Activated naive CD4-positive, alpha-beta T cell treated with anti-CD3 and anti-CD28 coated beads, Interleukin-2, amount 10 ng/mL, durations not matched to agents 7 days and 5 days (primary cell): ENCODE results near the gene MTERF4.

Source experiments
- CTCF ChIA-PET: fragments of 350-600 bp; sonication (Branson Sonifier 250); formaldehyde crosslinking; loops from one replicate; lab custom pipeline; 2021; ENCODE audit warnings: antibody characterized with exemption; lab: Charles Lee
- DNase-seq: peaks from one replicate; pipeline ENCODE4 v3.0.0-alpha.2; 2020
- H3K27ac Mint-ChIP-seq: one replicate; pipeline ENCODE4 v1.8.0; 2021; ENCODE audit warnings: mild to moderate bottlenecking, moderate library complexity, mixed read lengths
- H3K27me3 Mint-ChIP-seq: one replicate; pipeline ENCODE4 v1.8.0; 2021; ENCODE audit warnings: mild to moderate bottlenecking, mixed read lengths
- H3K36me3 Mint-ChIP-seq: one replicate; pipeline ENCODE4 v1.8.0; 2021; ENCODE audit warnings: mixed read lengths
- H3K4me1 Mint-ChIP-seq: one replicate; pipeline ENCODE4 v1.8.0; 2021; ENCODE audit warnings: mixed read lengths
- H3K4me3 Mint-ChIP-seq: one replicate; pipeline ENCODE4 v1.8.0; 2021; ENCODE audit warnings: mild to moderate bottlenecking, moderate library complexity, mixed read lengths
- H3K9me3 Mint-ChIP-seq: one replicate; pipeline ENCODE4 v1.8.0; 2021; ENCODE audit warnings: mixed read lengths

The MTERF4 gene

DNA sequence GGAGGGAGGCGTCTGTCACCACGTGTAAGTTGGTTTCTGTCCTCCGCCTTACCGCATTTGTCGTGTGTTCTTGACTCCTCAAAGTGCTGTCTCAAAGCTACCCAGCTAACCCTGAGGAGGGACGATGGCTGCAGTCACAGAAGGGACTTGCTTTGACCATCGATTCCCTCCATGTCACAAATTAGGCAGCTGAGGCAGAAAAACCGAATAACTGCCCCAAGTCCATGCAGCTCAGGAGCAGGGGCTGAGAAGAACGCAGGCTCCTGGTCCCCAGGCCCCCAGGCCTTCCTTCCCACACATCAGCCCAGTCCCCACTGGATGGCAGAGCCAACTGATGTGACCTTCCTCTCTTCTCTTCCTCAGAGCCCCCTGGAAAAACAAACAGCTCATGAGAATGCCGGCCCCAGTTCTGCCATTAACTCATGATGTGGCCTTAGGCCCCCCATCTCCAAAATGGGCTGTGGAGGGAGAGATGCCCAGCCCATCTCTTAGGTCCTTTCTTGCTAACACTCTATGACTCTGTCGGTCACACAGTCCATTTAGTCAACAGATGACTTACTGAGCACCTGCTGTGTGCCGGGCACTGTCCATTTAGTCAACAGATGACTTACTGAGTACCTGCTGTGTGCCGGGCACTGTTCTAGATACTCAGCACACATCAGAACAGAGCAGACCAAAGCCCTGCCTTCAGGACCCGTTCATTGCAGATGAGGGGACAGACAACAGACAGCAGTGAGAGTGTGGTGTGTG is 19.6 kb downstream of the MTERF4 start:
- CTCF ChIA-PET, result interaction anchor here (0.9 kb wide), 1 partner anchor 68 kb away, joined by 3 read pairs; the partner anchor contains the start of gene PPP1R7
- no peaks in the 10 kb centered on the region for H3K27me3 Mint-ChIP-seq
- no peaks in the 10 kb centered on the region for H3K9me3 Mint-ChIP-seq
- DNase-seq, result no peak
- peaks cover 18% of the 10 kb centered on the region for H3K36me3 Mint-ChIP-seq
- peak overlapping the region; percentile 68 for H3K27ac Mint-ChIP-seq
- H3K4me3 Mint-ChIP-seq, result no peak overlapping the region
- H3K4me1 Mint-ChIP-seq, result peaks cover 5% of the 10 kb centered on the region

DNA sequence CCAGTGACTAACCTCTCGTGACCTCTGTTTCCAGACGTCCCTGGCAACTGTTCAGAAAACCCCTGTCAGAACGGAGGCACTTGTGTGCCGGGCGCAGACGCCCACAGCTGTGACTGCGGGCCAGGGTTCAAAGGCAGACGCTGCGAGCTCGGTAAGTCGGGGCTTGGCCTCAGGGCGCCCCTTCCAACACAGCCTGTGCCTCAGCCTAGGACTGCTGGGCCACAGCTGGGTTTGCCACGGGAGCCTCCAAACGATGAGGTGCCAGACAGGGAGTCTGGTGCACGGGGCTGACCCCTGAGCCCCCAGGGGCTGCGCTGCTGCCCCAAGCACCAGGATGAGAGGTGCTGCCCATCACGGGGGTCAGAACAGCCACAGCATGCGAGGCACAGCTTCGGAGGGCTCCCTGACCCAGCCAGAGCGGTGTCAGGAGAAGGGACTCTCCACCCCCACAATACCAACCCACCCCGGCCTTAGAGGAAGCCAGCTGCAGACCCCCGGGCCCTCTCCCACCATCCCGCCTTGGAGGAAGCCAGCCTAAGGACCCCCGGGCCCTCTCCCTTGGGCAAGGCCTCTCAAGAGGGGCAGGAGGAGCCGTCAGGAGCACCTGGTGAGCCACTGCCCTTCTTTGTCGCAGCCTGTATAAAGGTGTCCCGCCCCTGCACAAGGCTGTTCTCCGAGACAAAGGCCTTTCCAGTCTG is 20.3 kb downstream of the MTERF4 start:
- peaks cover 5% of the 10 kb centered on the region for H3K4me1 Mint-ChIP-seq
- no peaks in the 10 kb centered on the region for H3K27me3 Mint-ChIP-seq
- no peak for DNase-seq
- CTCF ChIA-PET, result interaction anchor here (0.9 kb wide), 1 partner anchor 69 kb away, joined by 3 read pairs; the partner anchor contains the start of gene PPP1R7
- H3K27ac Mint-ChIP-seq, result no peak overlapping the region
- no peaks in the 10 kb centered on the region for H3K9me3 Mint-ChIP-seq
- H3K36me3 Mint-ChIP-seq, result peaks cover 10% of the 10 kb centered on the region
- H3K4me3 Mint-ChIP-seq, result no peak overlapping the region

DNA sequence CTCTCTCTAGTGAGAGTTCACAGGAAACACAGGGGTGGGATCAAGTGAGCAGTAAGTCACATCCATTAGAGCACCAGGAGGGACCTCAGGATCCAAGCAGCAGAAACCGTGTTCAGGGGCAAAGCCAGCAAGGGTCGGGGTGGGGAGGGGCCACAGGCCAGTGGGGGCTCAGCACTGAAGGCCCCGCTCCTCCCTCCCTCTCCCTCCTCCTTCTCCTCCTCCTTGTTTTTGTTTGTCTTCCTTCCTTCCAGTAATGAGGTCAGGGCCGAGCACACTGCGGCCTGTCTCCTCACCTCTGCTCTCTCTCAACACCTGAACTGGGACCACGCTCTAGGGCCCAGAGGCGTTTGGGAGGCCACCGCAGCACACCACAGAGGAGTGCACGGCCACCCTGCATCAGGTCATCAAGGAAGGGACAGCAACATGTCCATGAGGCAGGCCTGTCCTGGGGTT is 20.9 kb downstream of the MTERF4 start:
- H3K36me3 Mint-ChIP-seq, result peaks cover 6% of the 10 kb centered on the region
- H3K27me3 Mint-ChIP-seq, result no peaks in the 10 kb centered on the region
- H3K9me3 Mint-ChIP-seq, result no peaks in the 10 kb centered on the region
- DNase-seq, result no peak
- H3K4me3 Mint-ChIP-seq, result no peak overlapping the region
- CTCF ChIA-PET, result no interaction called here
- H3K27ac Mint-ChIP-seq, result no peak overlapping the region
- H3K4me1 Mint-ChIP-seq, result peaks cover 5% of the 10 kb centered on the region

DNA sequence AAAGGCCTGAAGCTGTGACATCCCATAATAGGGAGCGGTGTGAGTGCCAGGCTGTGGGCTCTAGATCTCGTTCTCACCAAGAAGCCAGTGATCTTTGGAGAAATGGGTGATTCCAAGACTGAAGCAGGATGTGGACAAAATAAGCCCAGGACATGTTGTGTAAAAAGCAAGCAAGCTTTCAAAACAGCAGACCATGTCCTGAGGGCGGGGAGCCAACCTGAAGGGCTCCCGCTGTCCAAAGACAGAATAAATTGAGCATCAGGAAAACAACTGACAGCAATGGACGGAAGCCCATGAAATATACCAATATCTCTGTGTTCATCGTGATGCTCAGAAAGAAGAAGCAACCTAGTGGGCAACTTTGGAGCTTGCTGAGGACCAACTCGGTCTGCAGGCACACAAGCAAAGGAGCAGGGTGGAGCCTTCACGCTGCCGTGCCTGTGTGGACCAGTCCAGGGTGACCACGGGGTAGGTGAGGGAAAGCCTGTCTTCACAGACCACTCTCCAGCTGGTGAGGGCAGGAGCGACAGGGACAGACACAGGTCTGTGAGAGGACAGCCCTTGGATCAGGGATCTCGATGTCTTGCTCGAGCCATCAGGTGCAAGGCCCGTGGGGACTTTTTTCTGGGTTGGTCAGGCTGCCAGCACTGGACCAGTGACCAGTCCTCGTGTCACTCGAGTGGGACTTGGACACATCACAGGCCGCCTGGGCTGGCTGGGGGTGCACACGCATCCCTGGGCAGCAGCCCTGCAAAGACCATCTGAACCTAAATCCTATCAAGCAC is 21.5 kb downstream of the MTERF4 start:
- no peaks in the 10 kb centered on the region for H3K9me3 Mint-ChIP-seq
- no peaks in the 10 kb centered on the region for H3K27me3 Mint-ChIP-seq
- CTCF ChIA-PET, result no interaction called here
- H3K36me3 Mint-ChIP-seq, result peaks cover 4% of the 10 kb centered on the region
- H3K4me3 Mint-ChIP-seq, result no peak overlapping the region
- H3K4me1 Mint-ChIP-seq, result peaks cover 5% of the 10 kb centered on the region
- H3K27ac Mint-ChIP-seq, result no peak overlapping the region
- DNase-seq, result no peak

DNA sequence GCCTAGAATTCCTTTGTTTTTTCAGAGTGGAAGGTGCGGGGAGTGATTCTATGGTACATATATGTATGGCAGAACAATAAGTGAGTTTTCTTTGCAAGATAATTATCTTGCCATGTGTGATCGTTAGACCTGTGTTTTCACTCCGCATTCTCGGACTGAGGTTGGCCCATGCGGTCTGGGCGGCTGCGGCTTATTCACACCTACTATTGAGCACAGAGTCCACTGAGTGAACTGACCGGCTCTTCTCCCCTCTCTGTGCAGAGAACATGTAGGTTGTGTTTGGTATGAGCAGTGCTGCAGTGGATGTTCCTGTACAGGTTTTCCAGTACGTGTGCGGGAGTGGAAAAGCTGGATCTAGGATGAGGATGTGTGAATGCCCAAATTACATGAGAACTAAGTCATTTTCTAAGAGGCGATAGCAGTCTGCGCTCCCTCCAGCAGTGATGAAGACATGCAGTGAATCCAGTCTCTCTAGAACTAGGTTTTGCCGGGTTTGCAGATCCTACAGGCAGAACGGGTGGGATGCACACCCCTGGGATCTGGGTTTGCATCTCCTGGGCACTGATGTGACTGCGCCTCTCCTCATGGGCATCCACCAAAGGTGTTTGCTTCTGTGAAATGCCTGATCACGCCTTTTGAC is 27.1 kb downstream of the MTERF4 start:
- Mint-ChIP-seq H3K27ac (no peak overlapping the region), H3K36me3 (peaks cover 9% of the 10 kb centered on the region)
- CTCF ChIA-PET, result no interaction called here

DNA sequence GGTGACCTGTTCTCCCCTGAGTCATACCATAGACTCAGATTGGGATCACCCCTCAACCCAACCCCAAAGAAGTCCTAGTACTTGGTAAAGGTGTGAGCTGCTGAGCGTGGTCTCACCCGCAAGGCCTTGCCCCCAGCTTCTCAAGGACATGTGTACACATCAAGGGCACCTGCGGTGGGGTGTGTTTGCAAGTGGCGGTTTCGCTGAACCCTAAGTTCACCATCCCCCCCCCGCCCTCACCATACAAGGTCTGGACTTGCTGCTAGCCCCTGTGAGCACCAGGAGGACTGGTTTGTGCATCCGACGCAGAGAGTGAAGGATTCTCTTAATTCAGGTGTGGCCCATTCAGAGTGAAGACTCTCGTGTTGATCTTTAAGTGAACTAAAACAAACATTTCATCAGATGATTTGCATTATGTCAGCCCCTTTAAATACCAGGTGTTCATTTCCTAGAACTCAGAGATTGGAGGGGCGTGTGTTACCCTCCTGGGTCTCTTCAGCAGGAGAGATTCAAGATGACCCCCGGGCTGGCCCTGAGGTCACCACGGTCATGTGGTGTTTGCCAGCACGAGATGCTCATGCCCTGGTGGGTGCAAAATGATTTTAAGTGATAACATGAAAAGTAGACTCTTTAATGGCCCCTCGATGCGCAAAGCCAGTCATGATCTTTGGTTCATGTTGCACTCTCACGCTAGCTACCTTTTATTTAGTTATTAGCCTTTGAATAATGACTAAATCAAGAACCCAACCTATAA is 27.8 kb downstream of the MTERF4 start:
- H3K27ac Mint-ChIP-seq, result no peak overlapping the region

More for the DNA sequence above, 27.1 kb downstream of the MTERF4 start:
- Mint-ChIP-seq H3K27me3 (no peaks in the 10 kb centered on the region), H3K4me1 (peaks cover 5% of the 10 kb centered on the region), H3K9me3 (no peaks in the 10 kb centered on the region), H3K4me3 (no peak overlapping the region)
- no peak for DNase-seq

DNA sequence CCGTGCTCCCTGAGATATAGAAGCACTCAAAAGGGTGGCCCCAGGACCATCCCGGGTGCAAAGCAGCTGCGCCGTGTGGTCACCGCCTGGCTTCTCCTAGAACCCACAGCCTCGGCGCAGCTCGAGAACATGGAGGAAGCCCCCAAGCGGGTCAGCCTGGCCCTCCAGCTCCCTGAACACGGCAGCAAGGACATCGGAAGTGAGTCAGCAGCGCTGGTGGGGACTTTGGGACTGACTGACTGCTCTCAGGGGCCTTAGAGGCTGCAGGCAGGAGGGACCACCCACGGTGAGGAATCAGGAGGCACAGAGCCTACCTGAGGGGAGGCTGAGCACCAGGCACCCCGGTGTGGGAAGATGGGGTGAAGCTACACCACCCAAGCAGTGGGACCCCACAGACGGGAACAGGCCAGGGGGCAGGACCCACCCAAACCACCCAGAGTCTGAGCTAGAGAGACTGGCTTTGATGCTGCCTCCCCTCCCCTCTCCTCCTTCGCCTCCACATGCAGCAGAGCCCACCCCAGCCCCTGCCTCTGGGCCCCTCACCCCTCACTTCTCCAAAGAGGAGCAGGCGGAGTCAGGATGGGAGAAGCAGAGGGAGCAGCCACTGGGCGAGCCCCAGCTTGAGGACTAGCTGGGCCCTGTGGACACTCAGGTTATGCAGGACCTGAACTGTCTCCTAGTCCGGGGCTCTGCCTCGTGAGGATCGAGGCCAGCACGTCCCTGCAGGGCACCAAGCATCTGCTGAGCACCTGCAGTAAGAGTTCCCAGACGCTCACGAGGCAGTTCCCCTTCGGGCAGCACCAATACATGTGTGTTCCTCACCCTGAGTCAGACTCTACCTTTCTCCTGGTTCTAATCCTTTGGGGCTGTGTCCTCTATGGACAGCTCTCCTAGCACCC is 28.7 kb downstream of the MTERF4 start:
- CTCF ChIA-PET, result no interaction called here
- DNase-seq, result no peak
- Mint-ChIP-seq H3K9me3 (no peaks in the 10 kb centered on the region), H3K27me3 (no peaks in the 10 kb centered on the region), H3K27ac (no peak overlapping the region), H3K4me1 (peaks cover 3% of the 10 kb centered on the region), H3K4me3 (no peak overlapping the region), H3K36me3 (peaks cover 9% of the 10 kb centered on the region)

More for the DNA sequence above, 27.8 kb downstream of the MTERF4 start:
- Mint-ChIP-seq H3K36me3 (peaks cover 9% of the 10 kb centered on the region), H3K4me3 (no peak overlapping the region), H3K27me3 (no peaks in the 10 kb centered on the region), H3K9me3 (no peaks in the 10 kb centered on the region), H3K4me1 (peaks cover 5% of the 10 kb centered on the region)
- CTCF ChIA-PET, result no interaction called here
- no peak for DNase-seq

DNA sequence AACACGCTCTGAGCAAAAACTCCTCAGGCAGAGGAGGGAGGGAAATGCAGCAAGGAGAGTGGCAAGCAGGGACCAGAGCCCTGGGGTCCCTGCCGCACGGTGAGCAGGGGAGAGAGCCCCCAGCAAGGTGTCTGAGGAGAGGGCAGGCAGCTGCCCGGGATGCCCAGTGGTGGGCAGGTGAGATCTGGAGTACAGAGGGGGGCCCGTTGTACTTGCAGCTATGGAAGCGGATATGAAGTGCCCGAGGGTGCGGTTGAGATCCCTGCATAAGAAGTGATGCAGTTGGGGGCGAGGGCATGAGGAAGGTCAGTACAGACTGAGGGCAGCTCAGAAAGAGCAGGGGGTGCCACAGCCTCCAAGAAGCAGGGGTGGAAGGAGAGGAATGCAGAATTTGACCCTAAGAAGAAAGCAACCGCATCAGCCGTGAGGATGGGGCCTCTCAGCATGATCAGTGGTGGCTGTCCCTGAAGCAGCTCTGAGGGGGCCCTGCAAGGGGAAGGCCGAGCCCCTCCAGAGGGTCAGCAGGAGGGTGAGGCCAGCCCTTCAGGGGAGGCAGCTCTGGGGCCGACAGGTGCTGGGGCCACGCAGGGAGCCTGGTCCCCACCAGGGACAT is 29.4 kb downstream of the MTERF4 start:
- H3K9me3 Mint-ChIP-seq, result no peaks in the 10 kb centered on the region
- CTCF ChIA-PET, result no interaction called here

DNA sequence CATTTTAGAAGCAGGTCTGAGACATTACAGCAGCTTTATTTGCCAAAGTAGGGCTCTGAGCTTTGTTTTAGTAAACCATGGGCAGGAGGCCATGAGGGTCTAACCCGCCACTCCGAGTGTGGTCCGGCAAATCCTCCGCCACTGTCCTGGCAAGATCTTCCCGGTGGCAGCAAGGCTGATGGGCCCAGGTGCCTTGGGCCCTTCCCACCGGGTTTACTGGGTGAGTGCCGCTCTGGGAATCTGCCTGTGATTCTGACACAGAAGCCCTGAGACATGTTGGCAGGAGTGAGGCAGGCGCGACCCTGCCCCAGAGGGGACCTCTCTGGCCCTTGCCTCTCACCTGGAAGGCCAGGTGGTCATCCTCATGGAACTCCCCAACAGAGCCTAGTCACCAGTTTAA is 29.9 kb downstream of the MTERF4 start:
- no peaks in the 10 kb centered on the region for H3K27me3 Mint-ChIP-seq
- no peaks in the 10 kb centered on the region for H3K9me3 Mint-ChIP-seq
- no peak for DNase-seq
- no peak overlapping the region for H3K4me3 Mint-ChIP-seq
- no peaks in the 10 kb centered on the region for H3K4me1 Mint-ChIP-seq
- no peak overlapping the region for H3K27ac Mint-ChIP-seq
- peaks cover 9% of the 10 kb centered on the region for H3K36me3 Mint-ChIP-seq
- CTCF ChIA-PET, result no interaction called here

More for the DNA sequence above, 29.4 kb downstream of the MTERF4 start:
- Mint-ChIP-seq H3K36me3 (peaks cover 9% of the 10 kb centered on the region), H3K4me1 (no peaks in the 10 kb centered on the region), H3K27ac (no peak overlapping the region), H3K27me3 (no peaks in the 10 kb centered on the region), H3K4me3 (no peak overlapping the region)
- no peak for DNase-seq

DNA sequence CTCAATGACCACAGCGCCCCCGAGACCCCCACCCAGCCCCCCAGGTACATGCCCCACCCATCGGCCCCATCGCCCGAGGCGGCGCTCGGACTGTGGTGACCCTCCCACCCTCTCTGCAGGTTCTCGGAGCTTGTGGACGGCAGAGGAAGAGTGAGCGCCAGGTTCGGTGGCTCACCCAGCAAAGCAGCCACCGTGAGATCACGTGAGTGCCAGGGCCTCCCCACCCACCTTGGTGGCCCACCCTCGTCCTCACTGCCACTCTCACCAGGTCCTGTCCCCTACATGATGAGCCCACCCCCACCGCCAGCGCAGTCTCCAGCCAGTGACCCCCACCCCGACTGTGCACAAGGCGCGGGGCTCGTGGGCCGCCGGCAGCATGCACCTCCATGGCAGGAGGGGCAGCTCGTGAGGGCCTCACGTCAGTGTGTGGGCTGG is 30.4 kb downstream of the MTERF4 start:
- Mint-ChIP-seq H3K4me1 (no peaks in the 10 kb centered on the region), H3K27ac (no peak overlapping the region), H3K9me3 (no peaks in the 10 kb centered on the region), H3K4me3 (no peak overlapping the region), H3K36me3 (peaks cover 9% of the 10 kb centered on the region), H3K27me3 (no peaks in the 10 kb centered on the region)
- DNase-seq, result no peak
- CTCF ChIA-PET, result no interaction called here

DNA sequence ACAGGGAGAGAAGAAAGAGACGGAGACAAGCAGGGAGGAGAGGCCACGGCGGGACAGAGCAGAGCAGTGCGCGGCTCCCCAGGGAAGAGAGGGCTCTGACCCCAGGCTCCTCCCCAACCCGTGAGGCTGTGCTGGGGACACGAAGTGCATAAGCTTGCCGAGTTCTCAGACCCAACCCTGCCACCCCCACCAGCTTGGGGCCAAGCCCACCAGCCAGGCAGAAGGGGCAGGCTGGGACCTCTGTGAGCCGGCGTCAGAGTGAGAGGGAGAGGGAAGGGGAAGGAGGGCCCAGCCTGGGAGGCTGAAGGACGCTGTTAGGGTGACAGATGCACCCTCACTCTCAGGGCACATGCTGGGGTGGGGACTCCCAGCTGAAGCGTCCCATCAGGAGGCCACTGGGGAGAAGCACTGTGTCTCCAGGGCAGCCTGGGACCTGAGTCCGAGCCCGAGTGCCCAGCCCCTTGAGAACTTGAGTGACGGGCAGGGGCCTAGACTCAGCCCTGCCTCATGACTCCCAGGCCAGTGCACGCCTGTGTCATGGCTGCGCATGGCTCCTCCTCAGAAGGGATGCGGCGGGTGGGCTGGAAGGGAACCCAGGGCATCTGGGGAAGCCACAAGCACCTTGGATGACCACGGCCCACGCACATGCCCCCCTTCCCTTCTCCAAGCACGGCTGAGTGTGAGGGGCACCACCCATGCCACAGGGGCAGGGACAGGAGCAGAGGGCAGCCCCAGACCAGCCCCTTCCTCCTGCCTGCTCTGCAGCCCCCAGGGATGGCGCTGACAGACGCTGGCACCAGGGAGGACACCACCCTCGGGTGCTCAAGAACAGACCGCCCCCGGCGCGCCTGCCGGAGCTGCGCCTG is 31.0 kb downstream of the MTERF4 start:
- H3K36me3 Mint-ChIP-seq, result peaks cover 9% of the 10 kb centered on the region
- no peak for DNase-seq
- H3K9me3 Mint-ChIP-seq, result no peaks in the 10 kb centered on the region
- CTCF ChIA-PET, result no interaction called here
- no peak overlapping the region for H3K27ac Mint-ChIP-seq
- no peaks in the 10 kb centered on the region for H3K27me3 Mint-ChIP-seq
- H3K4me1 Mint-ChIP-seq, result no peaks in the 10 kb centered on the region
- H3K4me3 Mint-ChIP-seq, result no peak overlapping the region

DNA sequence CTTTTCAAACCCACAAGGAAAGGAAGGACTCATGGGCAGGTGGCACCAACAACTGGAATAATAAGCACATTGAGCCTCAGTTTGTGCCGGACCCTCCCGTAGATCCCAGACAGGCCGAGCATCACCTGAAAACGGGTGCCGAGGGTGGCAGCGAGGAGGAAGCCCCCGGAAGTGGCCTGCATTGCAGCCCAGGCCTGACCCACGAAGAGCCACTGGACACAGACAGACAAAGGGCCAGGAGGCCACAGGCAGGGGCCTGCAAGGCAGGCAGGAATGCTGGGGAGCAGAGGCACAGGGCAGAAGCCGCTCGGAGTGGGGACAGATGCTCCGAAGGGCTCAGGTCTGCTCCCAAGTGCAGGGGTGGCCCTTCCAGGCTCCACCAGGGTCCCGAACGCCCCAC is 31.7 kb downstream of the MTERF4 start:
- CTCF ChIA-PET, result no interaction called here

More for the DNA sequence above, 31.7 kb downstream of the MTERF4 start:
- no peaks in the 10 kb centered on the region for H3K4me1 Mint-ChIP-seq
- no peak for DNase-seq
- no peaks in the 10 kb centered on the region for H3K9me3 Mint-ChIP-seq
- no peak overlapping the region for H3K27ac Mint-ChIP-seq
- no peaks in the 10 kb centered on the region for H3K27me3 Mint-ChIP-seq
- H3K4me3 Mint-ChIP-seq, result no peak overlapping the region
- H3K36me3 Mint-ChIP-seq, result peaks cover 6% of the 10 kb centered on the region
